ENCODE results near the gene LAMB4. TPM values are rescaled to one million over a fixed set of nuclear protein-coding genes. Genes with fewer than 3 reads are reported as not detected.

The LAMB4 gene
- total RNA-seq, 1 donor from 2014 or later = 0.75 TPM

DNA sequence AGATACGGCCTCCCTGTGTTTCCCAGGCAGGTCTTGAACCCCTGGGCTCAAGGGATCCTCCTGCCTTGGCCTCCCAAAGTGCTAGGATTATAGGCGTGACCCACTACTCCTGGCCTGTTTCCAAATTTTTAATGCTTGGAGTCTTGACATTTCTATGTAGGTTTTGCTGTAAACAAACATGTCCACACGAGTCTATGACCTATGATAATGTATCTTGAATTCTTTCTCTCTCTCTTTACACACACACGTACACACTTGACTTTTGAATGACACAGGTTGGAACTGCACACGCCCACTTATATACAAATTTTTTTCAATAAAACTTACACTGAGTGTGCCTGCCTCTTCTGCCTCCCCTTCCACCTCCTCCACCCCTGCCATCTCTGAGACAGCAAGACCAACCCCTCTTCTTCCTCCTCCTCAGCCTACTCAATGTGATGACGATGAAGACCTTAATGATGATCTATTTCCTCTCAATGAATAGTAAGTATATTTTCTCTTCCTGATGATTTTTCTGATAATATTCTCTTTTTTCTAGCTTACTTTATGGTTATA is 83.1 kb downstream of the LAMB4 start:
- TF ChIP-seq, protein P1, sequence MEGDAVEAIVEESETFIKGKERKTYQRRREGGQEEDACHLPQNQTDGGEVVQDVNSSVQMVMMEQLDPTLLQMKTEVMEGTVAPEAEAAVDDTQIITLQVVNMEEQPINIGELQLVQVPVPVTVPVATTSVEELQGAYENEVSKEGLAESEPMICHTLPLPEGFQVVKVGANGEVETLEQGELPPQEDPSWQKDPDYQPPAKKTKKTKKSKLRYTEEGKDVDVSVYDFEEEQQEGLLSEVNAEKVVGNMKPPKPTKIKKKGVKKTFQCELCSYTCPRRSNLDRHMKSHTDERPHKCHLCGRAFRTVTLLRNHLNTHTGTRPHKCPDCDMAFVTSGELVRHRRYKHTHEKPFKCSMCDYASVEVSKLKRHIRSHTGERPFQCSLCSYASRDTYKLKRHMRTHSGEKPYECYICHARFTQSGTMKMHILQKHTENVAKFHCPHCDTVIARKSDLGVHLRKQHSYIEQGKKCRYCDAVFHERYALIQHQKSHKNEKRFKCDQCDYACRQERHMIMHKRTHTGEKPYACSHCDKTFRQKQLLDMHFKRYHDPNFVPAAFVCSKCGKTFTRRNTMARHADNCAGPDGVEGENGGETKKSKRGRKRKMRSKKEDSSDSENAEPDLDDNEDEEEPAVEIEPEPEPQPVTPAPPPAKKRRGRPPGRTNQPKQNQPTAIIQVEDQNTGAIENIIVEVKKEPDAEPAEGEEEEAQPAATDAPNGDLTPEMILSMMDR (IDR thresholded peaks at IDR 0.05) = no peak
- Mint-ChIP-seq H3K36me3 (ENCODE audit: unreplicated experiment) (no peaks in the 10 kb centered on the region), H3K4me1 (ENCODE audit: unreplicated experiment) (peaks cover 14% of the 10 kb centered on the region), H3K27me3 (ENCODE audit: unreplicated experiment) (no peaks in the 10 kb centered on the region), H3K9me3 (ENCODE audit: unreplicated experiment) (no peaks in the 10 kb centered on the region), H3K27ac (ENCODE audit: unreplicated experiment) (no peak overlapping the region), H3K4me3 (ENCODE audit: unreplicated experiment) (no peak overlapping the region)
- DNase-seq (ENCODE audit: extremely low spot score, unreplicated experiment) = no peak

DNA sequence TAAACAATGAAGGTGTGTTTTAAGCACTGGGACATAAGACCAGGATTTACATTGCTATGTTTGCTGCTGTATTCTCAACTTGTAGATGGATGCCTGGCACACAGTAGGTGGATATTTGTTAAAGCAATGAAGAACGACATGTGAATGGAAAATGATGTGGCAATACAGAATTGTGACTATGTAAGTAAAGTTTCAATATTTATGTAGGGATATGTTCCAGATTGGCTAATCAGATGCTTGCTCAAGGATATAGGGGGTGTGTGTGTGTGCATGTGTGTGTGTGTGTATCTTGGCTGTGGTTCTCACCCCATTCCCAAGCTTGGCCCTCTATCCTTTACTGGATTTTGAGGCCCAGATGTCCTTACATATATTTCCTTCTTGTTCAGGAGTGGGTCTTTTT is 84.5 kb downstream of the LAMB4 start:
- no peaks in the 10 kb centered on the region for H3K27me3 Mint-ChIP-seq (ENCODE audit: unreplicated experiment)

DNA sequence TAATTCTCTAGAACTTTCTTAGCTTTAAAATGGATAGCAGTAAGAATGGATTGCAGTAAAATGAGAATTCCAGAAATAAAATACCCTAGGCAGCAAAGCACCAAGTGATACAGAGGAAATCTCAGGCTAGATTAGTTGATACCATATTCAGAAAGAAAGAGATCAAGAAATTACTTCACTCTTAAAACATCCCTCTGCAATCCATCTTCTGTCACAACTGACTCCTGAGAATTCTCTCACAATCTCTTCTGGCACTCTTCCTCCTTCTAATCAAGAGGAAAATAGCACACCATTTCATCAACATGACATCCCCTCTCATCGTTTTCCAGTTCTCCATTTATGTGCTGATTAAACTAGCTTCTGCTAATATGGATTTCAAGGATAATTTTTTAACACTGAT is 85.0 kb downstream of the LAMB4 start:
- DNase-seq (ENCODE audit: extremely low spot score, unreplicated experiment) = no peak
- H3K27ac Mint-ChIP-seq (ENCODE audit: unreplicated experiment) = no peak overlapping the region
- TF ChIP-seq, protein P1 (IDR thresholded peaks at IDR 0.05) = no peak
- H3K4me3 Mint-ChIP-seq (ENCODE audit: unreplicated experiment) = no peak overlapping the region
- no peaks in the 10 kb centered on the region for H3K36me3 Mint-ChIP-seq (ENCODE audit: unreplicated experiment)
- no peaks in the 10 kb centered on the region for H3K9me3 Mint-ChIP-seq (ENCODE audit: unreplicated experiment)
- no peaks in the 10 kb centered on the region for H3K27me3 Mint-ChIP-seq (ENCODE audit: unreplicated experiment)
- H3K4me1 Mint-ChIP-seq (ENCODE audit: unreplicated experiment) = peaks cover 11% of the 10 kb centered on the region

More for the DNA sequence above, 84.5 kb downstream of the LAMB4 start:
- Mint-ChIP-seq H3K27ac (ENCODE audit: unreplicated experiment) (no peak overlapping the region), H3K36me3 (ENCODE audit: unreplicated experiment) (no peaks in the 10 kb centered on the region), H3K9me3 (ENCODE audit: unreplicated experiment) (no peaks in the 10 kb centered on the region), H3K4me3 (ENCODE audit: unreplicated experiment) (no peak overlapping the region), H3K4me1 (ENCODE audit: unreplicated experiment) (peaks cover 11% of the 10 kb centered on the region)
- no peak for DNase-seq (ENCODE audit: extremely low spot score, unreplicated experiment)
- TF ChIP-seq, protein P1 (IDR thresholded peaks at IDR 0.05) = no peak

DNA sequence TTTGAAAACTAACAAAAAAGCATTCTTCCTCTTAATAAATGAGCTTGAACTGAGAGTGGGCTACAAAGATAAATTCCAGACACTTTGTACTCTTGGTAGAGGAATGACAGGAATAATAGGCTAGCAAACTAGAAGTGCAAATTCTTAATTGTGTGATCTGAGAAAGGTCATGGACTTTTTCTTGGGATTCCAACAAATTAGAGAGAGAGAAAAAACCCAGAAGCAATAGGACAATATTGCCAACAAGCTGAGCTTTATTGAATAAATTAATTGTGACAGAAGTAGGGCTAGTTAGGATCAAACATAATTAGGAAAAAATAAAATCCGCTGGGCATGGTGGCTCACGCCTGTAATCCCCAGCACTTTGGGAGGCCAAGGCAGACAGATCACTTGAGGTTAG is 85.8 kb downstream of the LAMB4 start:
- H3K9me3 Mint-ChIP-seq (ENCODE audit: unreplicated experiment) = no peaks in the 10 kb centered on the region
- H3K27ac Mint-ChIP-seq (ENCODE audit: unreplicated experiment) = no peak overlapping the region
- H3K36me3 Mint-ChIP-seq (ENCODE audit: unreplicated experiment) = no peaks in the 10 kb centered on the region
- no peaks in the 10 kb centered on the region for H3K27me3 Mint-ChIP-seq (ENCODE audit: unreplicated experiment)
- H3K4me3 Mint-ChIP-seq (ENCODE audit: unreplicated experiment) = no peak overlapping the region
- DNase-seq (ENCODE audit: extremely low spot score, unreplicated experiment) = no peak
- H3K4me1 Mint-ChIP-seq (ENCODE audit: unreplicated experiment) = peaks cover 11% of the 10 kb centered on the region
- TF ChIP-seq, protein P1 (IDR thresholded peaks at IDR 0.05) = no peak

DNA sequence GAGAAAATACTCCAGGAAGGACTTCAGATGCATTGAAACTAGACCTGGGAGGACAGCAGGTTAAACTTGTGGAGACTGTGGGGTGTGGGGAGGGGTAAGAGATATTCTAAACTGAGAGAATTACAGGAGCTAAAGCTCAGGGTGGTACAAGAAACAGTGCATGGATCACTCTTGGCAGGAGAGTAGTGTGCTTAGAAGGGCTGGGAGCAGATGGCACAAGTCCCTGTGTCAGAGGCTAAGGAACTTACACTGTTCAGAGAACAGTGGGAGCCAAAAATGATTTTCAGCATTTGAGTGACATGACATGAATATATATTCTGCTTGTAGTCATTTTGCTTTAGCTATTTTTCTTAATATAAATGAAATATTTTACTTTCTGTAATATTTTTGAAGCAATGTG is 91.2 kb downstream of the LAMB4 start:
- no peaks in the 10 kb centered on the region for H3K27me3 Mint-ChIP-seq (ENCODE audit: unreplicated experiment)
- H3K27ac Mint-ChIP-seq (ENCODE audit: unreplicated experiment) = no peak overlapping the region
- H3K36me3 Mint-ChIP-seq (ENCODE audit: unreplicated experiment) = no peaks in the 10 kb centered on the region
- DNase-seq (ENCODE audit: extremely low spot score, unreplicated experiment) = no peak
- no peak overlapping the region for H3K4me3 Mint-ChIP-seq (ENCODE audit: unreplicated experiment)
- peaks cover 10% of the 10 kb centered on the region for H3K4me1 Mint-ChIP-seq (ENCODE audit: unreplicated experiment)
- TF ChIP-seq, protein P1 (IDR thresholded peaks at IDR 0.05) = no peak
- no peaks in the 10 kb centered on the region for H3K9me3 Mint-ChIP-seq (ENCODE audit: unreplicated experiment)
